NCI-H82 (cell line): ENCODE data around the gene PINK1.

ENCODE experiments used
- DNase-seq: peaks from one replicate; lab custom pipeline; 2025; lab: John Stamatoyannopoulos, UW

Gene PINK1

DNA sequence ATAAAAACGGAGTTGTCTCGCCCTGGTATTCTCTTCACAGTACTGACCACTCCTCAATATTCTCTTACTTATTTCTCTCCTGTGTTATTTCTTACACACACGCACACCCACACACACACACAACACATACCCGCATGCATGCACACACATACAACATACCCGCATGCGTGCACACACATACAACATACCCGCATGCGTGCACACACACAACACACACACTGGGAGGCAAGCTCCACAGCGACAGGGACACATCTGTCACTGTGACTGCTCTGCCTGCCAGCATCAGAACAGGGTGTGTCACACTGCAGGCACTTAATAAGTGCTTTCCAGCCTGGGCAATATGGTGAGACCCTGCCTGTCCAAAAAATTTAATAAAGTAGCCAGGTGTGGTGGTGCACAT is 48.7 kb downstream of the PINK1 start:
- no peak for DNase-seq

- no peak for DNase-seq
Measured at GRCh38 chr1:20682571-20683236, 49.4 kb downstream of the PINK1 start.

- DNase-seq = no peak
Measured at GRCh38 chr1:20683614-20684013, 50.4 kb downstream of the PINK1 start.

DNA sequence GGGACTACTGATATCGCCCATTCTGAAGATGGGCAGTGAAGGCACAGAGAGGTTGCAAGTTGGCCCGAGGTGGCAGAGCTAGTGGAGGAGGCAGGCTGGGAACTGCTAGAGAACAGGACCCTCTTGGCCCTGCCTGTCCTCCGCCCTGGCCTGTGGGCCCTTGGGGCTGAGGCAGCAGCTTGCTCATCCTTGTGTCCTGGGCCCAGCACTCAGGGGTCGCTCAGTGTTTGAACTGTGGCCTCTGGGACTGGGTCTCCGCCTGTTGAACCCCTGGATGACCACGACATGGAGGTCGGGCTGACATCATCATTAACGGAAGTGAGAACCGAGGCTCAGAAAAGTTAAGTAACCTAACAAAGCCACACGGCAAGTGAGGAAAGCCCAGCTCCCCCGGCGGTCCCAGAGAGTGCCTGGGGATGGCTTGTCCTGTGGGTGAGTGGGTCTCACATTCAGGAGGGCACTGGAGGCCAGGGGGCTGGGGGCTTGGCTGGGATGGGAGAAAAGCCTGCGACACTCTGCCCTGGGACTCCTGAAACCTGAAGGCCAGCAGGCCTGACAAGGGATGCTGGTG is 50.9 kb downstream of the PINK1 start:
- DNase-seq = no peak

- no peak for DNase-seq
Measured at GRCh38 chr1:20684651-20685050, 51.4 kb downstream of the PINK1 start.

DNA sequence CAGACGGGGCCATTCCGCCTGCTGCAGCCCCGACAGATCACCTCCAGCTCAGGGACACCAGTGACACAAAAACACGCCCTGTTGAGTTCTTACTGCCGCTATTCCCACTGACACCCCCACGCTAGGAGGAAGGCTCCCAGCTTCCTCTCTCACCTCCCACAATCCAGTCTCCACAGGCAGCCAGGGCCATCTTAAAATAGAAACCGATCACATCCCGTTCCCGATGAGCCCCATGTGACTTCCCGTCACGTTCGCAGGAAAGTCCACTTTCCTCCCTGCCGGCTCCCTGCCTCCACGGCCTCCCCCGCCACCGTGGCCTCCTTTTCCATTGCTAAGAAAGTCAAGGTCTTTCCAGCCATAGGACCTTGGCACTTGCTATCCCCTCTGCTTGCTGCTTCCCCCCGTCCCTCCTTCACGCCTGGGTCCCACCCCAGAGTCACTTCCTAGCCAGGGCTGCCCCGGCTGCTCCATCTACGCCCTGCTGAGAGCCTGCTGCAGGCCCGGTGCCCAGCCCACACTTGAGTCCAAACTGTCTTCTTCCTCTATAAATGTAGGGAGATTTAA is 51.9 kb downstream of the PINK1 start:
- no peak for DNase-seq

DNA sequence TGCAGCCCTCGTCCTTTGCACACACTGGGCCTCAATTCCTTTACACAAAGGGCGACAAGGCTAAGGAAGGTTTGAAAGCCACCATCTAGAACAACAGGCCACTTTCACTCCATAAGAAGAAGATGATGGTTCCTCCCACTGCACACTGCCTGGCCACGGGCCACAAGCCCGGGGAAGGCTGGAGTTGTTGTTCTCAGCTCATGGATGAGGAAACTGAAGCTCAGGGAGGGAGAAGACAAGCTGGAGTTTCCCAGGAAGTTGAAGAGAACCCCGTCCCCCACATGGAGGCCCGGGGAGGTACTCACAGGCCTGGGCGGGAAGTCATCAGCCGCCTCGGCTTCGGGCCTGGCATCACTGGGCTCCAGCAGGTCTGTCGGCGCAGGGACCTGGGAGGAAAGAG is 52.5 kb downstream of the PINK1 start:
- no peak for DNase-seq

DNA sequence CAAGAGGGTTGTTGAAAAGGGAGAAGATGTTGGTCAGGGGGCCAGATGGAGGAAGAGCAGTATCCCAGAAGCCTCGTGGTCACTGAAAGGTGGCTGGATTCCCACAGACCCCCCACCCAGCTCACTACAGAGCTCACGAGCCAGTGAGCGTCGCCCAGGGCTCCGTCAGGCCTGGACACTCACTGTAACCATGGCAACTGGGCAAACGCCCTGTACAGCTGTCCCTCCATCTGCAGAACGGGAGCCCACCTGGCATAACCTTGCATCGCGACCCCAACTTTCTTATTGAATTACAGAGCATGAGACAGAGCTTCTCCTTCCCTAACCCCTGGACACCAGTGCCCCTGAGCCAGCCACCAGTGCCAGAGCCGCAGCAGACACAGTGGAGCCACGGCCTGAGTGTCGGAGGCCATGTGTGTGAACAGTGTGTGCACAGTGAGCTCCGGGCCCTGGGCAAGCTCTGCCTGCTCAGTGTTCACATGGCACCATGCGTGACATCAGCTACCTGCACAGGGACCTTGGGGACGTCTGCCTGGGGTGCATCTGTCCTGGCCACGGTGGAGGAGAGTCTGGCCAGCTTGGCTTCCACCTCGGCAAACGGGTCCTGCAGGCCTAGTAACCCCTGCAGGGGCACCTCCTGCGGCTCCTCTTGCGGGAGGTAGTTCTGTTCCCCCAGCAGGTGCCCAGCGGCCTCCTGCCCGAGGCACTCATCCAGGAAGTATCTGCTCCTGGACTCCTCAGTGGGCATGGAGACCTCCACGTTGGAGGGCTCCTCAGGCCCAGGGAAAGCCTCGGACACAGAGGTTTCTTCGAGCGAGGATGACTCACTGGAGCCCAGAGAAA is 53.8 kb downstream of the PINK1 start:
- DNase-seq = no peak

GRCh38 chr1:20689645-20690056 is 56.4 kb downstream of the PINK1 start:
- DNase-seq = no peak

DNA sequence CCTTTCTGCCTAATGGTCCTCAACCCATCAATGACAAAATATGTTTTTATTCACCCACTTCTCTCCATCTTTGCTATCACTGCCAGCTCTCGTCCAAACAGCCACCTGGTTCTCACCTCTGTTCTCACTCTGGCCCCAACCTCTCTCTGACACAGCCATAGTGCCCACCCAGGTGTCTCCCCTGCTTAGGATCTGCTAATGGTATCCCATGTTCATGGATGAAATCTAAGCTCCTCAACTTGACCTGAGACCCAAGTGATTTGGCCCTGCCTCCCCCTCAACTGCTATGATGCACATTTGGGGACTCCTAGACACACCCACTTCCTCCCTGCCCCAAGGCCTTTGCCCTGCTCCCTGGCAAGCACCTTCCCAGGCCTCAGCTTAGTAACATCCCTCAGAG is 58.6 kb downstream of the PINK1 start:
- DNase-seq = no peak

- DNase-seq = no peak
Measured at GRCh38 chr1:20693623-20694022, 60.4 kb downstream of the PINK1 start.

DNA sequence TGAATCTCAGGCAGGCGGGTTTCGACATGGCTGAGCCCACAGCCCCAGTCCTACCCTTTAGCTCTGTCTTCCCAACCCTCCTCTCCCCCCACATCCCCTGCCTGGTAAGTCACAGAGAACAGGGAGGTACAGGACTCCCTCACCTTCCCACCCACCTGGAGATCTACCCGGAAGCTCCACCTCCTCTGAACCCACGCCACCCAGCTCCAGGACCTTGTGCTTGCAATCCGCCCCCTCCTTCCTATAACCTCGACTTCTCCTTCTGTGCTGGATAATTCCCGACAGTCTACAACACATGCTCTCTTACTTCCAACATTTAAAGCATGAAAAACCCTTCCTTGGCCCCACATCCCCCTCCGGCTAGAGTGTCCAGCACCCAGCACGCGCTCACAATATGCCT is 62.3 kb downstream of the PINK1 start:
- no peak for DNase-seq

DNA sequence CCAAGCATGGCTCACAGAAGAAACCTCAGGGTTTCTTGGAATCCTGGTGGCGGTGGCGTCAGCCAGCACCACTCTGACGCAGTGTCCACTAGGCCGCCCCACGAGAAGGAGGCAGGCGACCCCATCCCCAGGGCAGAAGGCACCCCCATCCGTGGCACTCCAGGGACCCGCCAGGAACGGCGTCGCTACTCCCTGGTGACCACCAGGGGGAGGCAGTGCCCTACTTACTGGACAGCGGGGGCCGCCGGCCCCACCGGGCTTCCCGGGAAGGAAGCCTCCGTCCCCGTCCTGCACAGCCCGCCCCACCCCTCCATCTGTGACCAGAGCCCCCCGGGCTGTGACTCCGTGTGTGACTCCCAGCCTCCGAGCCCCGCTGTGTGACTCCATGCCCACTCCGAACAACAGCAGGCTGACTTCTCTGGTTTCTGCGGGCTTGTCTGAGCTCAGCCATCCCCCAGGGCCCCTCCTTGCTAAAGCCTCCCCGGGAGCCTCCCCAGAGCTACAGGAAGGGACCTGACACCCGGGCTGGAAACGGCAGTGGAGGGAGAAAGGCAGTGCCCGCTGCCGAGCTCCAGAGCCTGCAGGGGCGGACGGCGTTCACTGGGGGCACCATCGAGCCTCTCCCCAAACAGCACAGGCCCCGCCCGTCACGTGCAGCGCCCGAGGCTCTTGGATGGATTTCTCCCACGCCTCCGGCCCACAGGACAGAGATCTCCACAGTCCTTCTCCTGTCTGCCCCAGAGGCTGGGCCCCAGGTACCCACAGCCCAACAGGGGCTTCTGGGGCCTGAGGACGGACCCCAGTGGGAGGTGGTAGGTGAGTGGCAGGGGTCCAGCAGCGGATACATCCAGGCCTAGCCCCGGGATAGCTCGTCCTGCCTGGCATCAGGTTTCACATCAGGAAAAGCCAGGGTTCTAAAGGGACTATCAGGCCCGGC is 63.4 kb downstream of the PINK1 start:
- peak; percentile 97 for DNase-seq

DNA sequence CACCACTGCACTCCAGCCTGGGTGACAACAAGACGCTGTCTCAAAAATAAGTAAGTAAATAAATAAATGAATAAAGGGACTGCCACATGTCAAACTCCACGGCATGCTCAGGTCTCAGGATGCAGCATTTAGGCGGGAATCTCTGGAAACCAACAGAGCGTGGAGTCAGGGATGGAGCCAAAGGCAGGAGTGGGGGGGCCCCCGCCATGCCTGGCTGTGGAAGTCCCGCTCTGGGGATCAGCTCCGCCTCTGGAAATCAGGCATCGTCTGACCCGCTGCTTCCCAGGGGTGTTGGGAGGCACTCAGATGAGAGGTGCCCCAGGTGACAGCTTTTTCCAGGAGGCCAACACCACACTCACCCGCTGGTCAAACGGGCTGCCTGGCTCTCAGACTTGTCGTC is 64.3 kb downstream of the PINK1 start:
- no peak for DNase-seq

DNA sequence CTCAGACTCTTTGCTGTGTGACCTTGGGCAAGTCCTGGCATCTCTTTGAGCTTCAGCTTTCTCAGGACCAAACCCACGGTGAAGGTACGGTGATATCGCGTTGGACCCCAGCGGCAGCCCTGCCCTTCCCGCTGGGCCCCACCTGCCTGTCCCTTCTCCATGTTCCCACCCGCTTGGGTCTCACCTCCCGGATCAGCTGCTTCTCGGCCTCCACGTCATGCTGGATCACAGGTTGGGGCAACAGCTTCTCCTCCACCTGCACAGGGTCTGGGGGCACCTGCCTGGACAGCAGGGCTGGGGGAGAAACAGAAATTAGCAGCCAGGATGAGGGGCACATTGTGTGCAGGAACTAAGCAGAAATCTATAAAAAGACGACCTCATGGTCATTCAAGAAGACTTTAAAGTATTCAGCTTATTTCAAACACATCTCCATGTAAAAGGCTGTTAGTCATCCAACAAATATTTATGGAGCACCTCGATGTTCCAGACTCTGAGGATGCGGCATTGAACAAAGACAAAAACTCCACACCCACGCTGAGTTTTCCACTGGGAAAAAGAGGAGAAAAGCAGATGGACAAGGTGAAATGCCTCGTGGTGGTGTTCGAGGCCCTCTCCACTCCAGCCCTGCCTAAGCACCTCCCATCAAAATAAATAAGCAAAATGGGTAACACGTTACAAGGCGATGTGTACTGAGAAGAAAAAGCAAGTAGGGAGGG is 65.1 kb downstream of the PINK1 start:
- DNase-seq = no peak

- DNase-seq = peak; percentile 50
Measured at GRCh38 chr1:20699558-20699957, 66.3 kb downstream of the PINK1 start.

GRCh38 chr1:20700636-20701215 is 67.5 kb downstream of the PINK1 start:
- DNase-seq = no peak
